Loucy (cell line): ENCODE data around the gene PCGF2.

Experiments used
- EZH2phosphoT487 ChIP-seq: fragments of 200-600 bp; IDR thresholded peaks from 2 replicates; pipeline ENCODE4 v1.6.1; 2018; ENCODE audit warnings: antibody characterized with exemption, mild to moderate bottlenecking, moderate library complexity, borderline replicate concordance
- TF ChIP-seq, protein P1 (sequence below): fragments of 200-600 bp; sonication (generic); conservative IDR thresholded peaks from 2 replicates; pipeline ENCODE4 v1.5.1; 2014; ENCODE audit warnings: mild to moderate bottlenecking, antibody characterized with exemption, low read length

DNA sequence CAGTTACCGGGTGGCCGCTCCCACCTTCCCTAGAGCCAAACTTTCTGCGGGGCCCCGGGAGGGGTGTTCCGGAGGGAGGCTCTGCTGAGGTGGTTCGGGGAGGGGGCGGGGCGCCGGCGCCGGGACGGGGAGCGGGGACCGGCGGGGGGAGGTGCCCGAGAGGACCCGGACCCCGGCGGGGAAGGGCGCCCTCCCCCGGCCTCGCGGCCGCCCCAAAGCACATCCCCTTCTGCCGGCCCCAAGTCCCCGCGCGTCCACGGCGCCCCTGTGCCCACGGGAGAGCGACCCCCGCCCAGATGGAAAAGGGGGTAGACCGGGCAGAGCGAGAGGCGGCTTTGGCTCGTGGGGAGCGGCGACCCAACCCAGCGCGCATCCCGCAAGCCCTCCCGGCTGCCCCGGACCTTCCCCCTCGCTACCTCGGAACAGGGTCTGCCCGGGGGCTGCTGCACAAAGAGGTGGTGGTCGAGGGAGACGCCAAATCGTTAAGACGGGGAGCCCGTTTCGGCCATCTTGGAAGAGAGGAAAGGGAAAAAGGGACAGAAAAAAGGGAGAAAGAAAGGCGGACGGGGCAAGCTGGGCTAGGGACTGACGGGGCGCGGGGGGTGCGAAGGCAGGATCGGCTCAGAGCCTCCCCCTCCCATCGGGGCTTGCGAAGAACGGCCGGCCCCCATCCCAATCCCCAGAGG, 530 bp downstream of the PCGF2 start:
- no peak for TF ChIP-seq EZH2phosphoT487
- TF ChIP-seq, protein P1, sequence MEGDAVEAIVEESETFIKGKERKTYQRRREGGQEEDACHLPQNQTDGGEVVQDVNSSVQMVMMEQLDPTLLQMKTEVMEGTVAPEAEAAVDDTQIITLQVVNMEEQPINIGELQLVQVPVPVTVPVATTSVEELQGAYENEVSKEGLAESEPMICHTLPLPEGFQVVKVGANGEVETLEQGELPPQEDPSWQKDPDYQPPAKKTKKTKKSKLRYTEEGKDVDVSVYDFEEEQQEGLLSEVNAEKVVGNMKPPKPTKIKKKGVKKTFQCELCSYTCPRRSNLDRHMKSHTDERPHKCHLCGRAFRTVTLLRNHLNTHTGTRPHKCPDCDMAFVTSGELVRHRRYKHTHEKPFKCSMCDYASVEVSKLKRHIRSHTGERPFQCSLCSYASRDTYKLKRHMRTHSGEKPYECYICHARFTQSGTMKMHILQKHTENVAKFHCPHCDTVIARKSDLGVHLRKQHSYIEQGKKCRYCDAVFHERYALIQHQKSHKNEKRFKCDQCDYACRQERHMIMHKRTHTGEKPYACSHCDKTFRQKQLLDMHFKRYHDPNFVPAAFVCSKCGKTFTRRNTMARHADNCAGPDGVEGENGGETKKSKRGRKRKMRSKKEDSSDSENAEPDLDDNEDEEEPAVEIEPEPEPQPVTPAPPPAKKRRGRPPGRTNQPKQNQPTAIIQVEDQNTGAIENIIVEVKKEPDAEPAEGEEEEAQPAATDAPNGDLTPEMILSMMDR, result peak; percentile 35
